ENCODE data around the gene GADD45B.
"Not testable (repeated sequence)": the region's sequence is repeated elsewhere in the genome, so short reads cannot be mapped to it uniquely, and the experiment has no call there.

GADD45B gene

DNA sequence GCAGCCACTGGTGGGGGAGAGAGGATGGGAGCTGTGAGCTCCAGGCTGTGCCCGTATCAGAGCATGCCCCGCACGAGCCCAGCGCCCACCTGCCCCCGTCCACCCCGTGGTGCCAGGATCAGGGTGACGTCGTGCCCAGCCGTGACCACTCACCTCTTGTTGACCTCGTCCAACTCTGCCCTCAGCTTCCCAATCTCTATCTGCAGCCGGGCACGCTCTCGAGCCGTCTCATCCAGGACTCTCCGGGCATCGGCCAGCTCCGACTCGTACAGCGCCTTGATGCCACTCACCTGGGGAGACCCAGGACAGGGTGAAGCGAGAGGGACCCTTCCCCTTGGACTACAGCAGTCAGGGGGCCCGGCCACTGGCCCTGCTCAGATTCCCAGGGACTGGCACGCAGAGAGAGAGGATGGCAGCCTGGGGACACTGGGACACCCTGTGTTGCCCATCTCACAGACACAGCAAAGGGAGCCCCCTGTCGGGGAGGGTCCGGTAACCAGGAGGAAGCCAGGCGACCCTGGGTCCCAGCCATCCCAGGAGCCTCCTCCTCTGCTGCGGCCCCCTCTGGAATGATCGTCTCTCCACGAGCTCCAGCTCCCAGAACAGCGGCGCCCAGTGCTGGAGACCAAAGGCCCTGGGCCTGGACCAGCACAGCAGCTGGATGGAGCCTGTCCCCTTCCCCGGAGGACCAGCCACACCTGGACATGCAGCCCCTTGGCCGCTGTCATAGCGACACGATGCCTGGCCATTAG is 31.5 kb upstream of the GADD45B start:
- no peak for DNase-seq

DNA sequence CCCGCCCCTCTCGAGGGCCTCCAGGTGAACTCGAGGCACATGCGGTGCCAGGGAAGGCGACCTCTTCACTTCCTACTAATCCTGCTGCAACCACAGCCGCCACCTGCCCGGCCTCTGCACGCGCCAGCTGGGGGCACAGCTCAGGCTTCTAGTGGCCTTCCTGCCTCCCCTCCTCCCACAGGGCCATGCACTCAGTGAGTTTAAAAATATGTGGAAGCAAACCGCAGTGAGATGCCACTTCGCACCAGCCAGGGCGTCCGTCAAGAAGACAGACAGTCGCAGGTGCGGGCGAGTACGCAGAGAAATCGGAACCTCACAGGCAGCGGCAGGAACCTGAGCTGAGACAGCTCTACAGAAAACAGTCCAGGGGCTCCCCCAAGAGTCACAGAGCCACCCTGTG is 29.5 kb upstream of the GADD45B start:
- DNase-seq = no peak

DNA sequence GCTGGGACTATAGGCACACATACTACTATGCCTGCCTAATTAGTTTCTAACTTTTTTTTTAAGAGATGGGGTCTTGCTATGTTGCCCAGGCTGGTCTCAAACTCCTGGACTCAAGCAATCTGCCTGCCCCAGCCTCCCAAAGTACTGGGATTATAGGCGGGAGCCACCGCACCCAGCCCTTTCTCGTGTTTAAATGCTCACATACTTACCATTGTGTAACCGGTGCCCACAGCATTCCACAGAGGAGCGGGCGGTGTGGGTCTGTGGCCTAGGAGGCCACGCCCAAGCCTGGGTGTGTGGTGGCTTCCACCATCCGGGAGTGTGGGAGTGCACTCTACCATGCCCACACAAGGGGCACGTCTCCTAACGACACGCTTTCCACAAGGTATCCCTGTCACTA is 26.9 kb upstream of the GADD45B start:
- no peak for DNase-seq

- no peak for DNase-seq
These were observed 24.8 kb upstream of the GADD45B start for GRCh38 chr19:2451138-2451537.

- DNase-seq = no peak
These were observed 24.2 kb upstream of the GADD45B start for GRCh38 chr19:2451741-2452140.

- DNase-seq = no peak
These were observed 22.4 kb upstream of the GADD45B start for GRCh38 chr19:2453431-2454025.

- no peak for DNase-seq
These were observed 21.5 kb upstream of the GADD45B start for GRCh38 chr19:2454199-2454961.

DNA sequence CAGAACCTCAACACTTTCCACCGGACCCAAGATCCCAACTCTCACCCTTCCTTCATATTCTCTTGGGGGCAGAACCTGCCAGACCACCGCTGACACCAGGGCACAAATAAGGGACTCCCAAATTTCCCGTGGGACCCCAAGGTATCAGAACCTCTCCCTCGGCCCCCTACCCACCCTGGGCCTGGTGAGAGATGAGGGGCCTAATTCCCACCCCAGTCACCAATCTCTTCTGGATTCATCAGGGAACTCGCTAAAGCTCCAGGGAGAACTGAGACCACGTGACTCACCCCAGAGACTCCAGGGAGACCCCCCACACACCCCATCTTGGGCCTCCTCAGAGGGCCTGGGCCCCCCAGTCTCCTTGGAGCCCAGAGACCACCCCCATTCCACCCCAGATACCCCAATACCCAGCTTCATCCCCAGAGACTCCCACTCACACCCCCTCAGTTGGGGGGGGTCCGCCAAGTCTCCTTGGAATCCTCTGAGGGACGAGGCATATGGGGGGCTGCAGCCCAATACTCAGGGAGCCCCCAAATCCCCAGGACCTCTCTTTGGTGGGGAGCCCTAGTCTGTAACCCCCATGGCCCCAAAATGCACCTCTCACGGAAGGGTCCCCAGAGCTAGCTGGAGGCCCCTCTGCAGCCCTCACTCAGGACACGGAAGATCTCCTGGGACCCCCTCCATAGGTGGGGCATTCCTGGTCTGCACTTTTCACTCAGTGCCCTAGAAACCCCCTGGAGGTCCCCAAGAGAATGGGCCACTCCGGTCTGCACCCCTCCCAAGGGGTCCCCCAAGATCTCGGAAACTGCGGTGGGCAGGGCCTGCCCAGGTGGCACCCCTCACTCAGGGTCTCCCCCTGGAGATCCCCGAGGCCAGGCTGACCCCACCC is 20.7 kb upstream of the GADD45B start:
- no peak for DNase-seq

DNA sequence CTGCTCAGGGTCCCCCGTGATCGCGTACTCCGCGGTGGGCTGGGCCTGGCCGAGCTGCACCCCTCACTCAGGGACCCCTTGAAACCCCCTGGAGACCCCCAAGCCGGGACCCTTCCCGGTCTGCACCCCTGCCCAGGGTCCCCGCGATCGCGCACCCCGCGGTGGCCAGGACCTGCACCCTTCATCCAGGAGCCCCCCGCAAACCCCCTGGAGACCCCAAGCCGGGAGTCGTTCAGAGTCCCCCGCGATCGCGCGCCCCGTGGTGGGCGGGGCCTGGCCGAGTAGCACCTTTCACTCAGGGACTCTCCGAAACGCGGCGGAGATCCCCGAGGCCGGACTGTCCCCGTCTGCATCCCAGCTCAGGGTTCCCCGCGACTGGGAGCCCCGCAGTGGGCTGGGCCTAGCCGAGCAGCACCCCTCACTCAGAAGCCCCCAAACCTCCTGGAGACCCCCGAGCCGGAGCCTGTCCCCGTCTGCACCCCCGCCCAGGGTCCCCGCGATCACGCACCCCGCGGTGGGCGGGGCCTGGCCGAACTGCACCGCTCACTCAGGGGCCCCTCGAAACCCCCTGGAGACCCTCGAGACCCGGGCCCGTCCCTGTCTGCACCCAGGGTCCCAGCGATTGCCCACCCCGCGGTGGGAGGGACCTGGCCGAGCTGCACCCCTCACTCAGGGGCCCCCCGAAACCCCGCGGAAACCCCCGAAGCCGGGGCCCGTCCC is 19.9 kb upstream of the GADD45B start:
- peak; percentile 49 for DNase-seq

GRCh38 chr19:2457394-2458037 is 18.4 kb upstream of the GADD45B start:
- no peak for DNase-seq

GRCh38 chr19:2458054-2458453 is 17.9 kb upstream of the GADD45B start:
- no peak for DNase-seq

- not testable (repeated sequence) for DNase-seq
These were observed 17.2 kb upstream of the GADD45B start for GRCh38 chr19:2458776-2459175.

GRCh38 chr19:2460245-2460644 is 15.7 kb upstream of the GADD45B start:
- no peak for DNase-seq

DNA sequence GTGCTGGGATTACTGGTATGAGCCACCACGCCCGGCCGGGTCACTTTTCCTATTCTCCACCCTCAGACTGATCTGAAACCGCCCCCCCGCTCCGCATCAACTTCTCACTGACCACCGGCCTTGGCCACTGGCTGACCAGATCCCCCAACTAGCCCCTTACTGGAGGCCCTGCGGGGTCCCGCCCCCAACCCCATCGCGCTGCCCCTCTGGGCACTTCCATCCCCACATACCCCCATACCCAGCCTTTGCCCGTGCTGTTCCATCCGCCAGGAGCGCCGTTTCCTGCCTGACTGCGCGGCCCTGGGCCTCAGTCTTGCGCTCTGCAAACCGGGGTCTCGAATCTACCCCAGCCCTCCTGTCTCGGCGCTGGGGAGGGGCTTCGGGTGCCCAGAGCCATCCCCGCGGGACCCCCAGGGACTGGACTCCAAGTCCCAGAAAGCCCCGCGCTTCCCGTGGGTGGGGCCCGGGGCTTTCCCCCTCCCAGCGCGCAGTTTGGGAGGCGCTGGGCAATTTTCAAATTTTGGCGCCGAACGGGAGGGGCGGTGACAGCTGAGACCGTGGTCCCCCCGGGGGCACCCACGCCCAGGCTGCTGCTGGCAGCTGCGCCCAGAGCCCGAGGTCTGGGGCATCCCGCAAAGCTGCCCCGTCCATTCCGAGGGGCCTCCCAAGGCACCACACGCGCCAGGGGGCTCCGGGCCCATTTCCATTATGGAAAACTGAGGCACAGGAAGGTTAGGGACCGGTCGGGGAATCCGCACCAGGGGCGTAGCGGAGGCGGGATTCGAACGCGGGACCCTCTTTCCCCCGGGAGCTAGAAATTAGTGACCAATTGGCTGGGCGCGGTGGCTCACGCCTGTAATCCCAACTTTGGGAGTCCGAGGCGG is 13.9 kb upstream of the GADD45B start:
- peak; percentile 73 for DNase-seq

GRCh38 chr19:2462635-2463421 is 13.1 kb upstream of the GADD45B start:
- no peak for DNase-seq

DNA sequence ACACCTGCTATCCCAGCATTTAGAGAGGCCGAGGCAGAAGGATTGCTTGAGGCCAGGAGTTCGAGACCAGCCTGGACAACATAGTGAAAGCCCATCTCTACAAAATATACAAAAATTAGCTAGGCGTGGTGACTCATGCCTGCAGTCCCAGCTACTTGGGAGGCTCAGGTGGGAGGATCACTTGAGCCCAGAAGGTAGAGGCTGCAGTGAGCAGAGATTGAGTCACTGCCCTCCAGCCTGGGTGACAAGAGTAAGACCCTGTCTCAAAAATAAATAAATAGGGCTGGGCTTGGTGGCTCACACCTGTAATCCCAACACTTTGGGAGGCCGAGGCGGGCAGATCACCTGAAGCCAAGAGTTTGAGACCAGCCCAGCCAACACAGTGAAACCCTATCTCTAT is 12.2 kb upstream of the GADD45B start:
- DNase-seq = not testable (repeated sequence)

- DNase-seq = no peak
These were observed 11.5 kb upstream of the GADD45B start for GRCh38 chr19:2464389-2464788.

DNA sequence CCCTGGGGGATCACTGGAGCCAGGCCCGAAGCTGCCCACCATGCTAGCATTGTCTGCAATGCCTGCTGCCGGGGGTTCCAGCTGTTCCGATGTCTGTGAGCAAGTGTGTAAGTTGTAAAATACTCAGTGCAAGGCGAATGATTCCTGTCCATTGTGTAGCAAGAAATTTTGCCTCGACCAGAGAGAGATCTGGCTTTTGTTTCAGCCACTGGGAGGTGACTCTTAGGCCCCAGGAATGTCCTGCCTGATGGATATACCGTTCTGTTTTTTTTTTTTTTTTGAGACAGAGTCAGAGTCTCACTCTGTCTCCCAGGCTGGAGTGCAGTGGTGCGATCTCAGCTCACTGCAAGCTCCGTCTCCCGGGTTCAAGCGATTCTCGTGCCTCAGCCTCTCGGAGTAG is 7.3 kb upstream of the GADD45B start:
- no peak for DNase-seq

- DNase-seq = no peak
These were observed 6.6 kb upstream of the GADD45B start for GRCh38 chr19:2469102-2469914.
